Choroid plexus epithelial cell (primary cell): ENCODE results near the gene GJB3.
"Not testable (repeated sequence)": the region's sequence is repeated elsewhere in the genome, so short reads cannot be mapped to it uniquely, and the experiment has no call there.

ENCODE experiments used
- DNase-seq: peaks from one replicate; pipeline ENCODE4 v3.0.0-alpha.2; 2010; ENCODE audit warnings: low read depth
- H3K4me3 ChIP-seq: 2 replicates; pipeline ENCODE4 v1.5.1; 2011; ENCODE audit warnings: low read depth, mild to moderate bottlenecking, control low read depth, low read length, moderate library complexity
- CTCF ChIP-seq: conservative IDR thresholded peaks from 2 replicates; pipeline ENCODE4 v1.5.1; 2011; ENCODE audit warnings: low read depth, mild to moderate bottlenecking, control low read depth, inconsistent platforms, low read length, moderate library complexity

GJB3 gene

GRCh38 chr1:34770891-34771504 is 10.0 kb upstream of the GJB3 start:
- DNase-seq = no peak
- TF ChIP-seq CTCF = no peak
- no peak overlapping the region for H3K4me3 ChIP-seq

- no peak overlapping the region for H3K4me3 ChIP-seq
- TF ChIP-seq CTCF = no peak
- DNase-seq = no peak
Observed at GRCh38 chr1:34771573-34772371, 9.2 kb upstream of the GJB3 start.

- not testable (repeated sequence) for DNase-seq
Observed at GRCh38 chr1:34773114-34773513, 7.9 kb upstream of the GJB3 start.

GRCh38 chr1:34774957-34775356 is 6.1 kb upstream of the GJB3 start:
- TF ChIP-seq CTCF = no peak
- H3K4me3 ChIP-seq = no peak overlapping the region
- no peak for DNase-seq

More at GRCh38 chr1:34773114-34773513, 7.9 kb upstream of the GJB3 start:
- H3K4me3 ChIP-seq = not testable (repeated sequence)

- no peak for DNase-seq
- no peak overlapping the region for H3K4me3 ChIP-seq
Observed at GRCh38 chr1:34776911-34777310, 4.1 kb upstream of the GJB3 start.

GRCh38 chr1:34777519-34778321 is 3.3 kb upstream of the GJB3 start:
- TF ChIP-seq CTCF = no peak
- no peak for DNase-seq
- no peak overlapping the region for H3K4me3 ChIP-seq

More at GRCh38 chr1:34776911-34777310, 4.1 kb upstream of the GJB3 start:
- TF ChIP-seq CTCF = no peak

- no peak overlapping the region for H3K4me3 ChIP-seq
- TF ChIP-seq CTCF = no peak
- no peak for DNase-seq
Observed at GRCh38 chr1:34778381-34778780, 2.6 kb upstream of the GJB3 start.
